Superior temporal gyrus (tissue), 1 donor: ENCODE measurements around the gene PDGFC.
"Not testable (repeated sequence)": the region's sequence is repeated elsewhere in the genome, so short reads cannot be mapped to it uniquely, and the experiment has no call there.

Experiments
- DNase-seq: peaks from one replicate; pipeline ENCODE4 v3.0.0-alpha.2; 2016; ENCODE audit errors: extremely low spot score

The PDGFC gene

DNA sequence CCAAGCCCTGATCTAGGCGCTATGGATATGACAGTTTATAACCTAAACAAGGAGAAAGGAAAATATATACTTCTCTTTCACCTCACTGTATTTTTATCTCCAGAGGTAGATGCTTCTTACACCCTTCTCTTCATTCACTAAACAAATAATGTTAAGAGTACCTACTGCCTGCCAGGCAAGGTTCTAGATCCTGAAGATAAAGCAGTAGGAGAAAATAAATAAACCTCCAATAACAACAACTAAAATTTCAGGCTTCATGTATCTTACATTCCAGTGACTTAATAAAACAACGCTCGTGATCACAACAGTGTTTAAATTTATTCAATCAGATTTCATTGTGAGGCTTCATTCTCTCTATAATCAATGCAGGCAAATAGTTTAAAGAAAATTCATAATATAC is 20.7 kb downstream of the PDGFC start:
- DNase-seq: no peak

DNA sequence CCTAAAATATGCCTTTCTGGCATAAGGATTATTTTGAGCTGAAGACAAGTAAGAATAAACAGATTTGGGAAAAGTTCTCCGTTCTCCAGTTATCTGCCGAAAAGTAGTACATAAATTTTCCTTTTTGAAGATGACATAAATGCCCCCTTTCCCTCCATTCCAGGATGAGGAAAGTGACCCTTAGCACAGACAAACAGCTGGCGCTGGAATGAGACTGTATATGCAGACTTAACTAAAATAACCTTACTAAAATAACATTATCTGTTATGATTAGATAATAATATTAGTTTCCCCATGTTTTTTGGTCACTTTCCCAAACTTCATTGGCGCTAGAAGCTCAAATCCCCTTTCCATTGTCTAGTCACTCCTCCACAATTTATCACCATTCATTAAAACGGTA is 21.5 kb downstream of the PDGFC start:
- DNase-seq: no peak

DNA sequence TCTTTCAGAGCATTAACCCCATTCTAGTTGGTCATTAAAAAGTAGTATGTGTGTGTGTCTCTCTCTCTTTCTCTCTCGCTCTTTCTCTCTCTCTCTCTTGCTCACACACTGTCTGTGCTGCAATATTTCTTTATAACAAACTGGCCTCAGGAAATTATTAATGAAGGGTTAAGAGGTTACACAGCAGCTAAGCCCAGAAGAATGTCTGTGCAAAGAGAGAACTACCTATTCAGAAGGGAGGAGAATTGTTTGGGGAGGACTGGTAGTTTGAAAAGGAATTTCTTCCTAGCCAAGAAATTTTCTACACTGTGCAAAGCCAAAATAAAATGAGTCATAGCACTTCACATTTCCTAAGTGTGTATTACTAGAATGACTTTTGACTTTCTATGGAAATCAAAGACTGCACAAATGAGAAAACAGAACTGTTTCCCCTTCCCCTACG is 22.2 kb downstream of the PDGFC start:
- DNase-seq: no peak

DNA sequence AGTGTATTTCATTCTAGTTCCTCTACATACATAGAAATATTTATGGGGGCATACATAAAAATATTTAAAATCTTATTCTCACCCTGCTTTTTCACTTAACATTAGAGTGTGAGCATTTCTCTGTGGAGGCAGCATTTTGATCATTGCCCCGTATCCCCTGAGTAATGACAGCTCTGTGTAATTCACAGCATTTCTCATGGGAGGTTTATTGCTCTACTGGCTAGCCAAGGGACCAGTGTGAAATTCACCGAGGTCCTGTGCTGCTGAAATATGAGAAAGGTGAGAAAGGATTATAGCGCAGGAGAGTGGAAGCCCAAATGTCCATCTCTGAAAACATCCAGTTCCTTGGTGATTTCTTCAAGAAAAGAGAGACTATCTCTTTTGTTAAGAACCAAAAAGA is 22.9 kb downstream of the PDGFC start:
- DNase-seq: no peak

DNA sequence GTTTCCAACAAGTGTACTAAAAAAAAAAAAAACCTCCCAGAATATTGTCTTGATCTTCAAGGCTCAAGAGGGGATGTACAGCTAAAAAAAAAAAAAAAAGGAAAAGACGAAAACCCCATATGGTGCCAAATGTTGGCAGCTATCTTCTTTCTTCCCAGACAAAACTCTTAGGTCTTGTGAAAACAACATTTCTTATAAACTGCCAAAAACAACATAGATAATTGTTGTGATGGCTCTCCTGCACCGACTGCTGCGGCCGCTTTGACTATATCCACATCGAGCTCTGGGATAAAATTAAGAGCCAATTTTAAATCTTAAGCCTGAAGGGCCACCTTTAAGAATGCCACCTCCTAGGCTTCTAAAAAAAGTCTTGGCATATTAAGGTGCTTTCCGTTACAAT is 23.5 kb downstream of the PDGFC start:
- DNase-seq: no peak

DNA sequence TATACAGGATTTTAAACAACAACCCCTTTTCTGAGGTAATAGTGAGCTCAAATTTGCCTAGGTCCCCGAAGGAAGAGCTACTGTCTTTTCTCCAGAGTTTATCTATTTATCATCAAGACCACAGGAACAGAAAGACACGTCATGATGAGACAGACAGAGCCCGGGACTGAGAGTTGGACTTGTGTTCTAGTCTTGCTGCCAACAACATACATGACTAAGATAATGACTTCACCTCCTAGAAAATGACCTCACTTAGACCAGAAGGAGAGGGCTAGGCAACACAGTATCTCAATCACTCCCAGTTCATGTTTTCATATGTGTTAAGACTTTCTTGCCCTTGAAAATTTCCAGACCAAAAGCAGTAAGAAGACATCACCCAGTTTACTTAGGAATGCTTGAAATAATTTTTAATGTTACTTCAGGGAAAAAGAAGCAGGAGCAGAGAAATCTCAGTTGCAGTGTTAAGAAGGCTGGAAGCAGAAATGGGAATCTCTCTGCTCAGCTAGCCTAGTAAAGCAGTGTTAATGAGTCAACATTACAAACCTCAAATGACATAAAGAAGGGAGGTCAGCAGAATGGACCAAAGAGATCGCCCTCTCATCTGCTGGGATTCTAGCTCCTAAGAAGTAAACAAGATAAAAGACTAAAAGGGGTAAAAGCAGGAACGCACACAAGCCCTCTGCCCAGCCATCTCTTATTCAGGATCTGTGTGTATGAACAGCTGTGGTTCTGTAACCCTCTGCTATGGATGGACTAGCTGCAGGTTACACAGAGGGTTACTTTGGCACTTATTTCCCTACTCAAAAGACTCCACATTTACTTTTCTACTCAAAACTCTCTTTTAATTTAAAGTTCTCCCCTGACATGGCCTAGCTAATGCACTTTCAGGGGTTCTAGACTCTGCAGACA is 24.8 kb downstream of the PDGFC start:
- no peak for DNase-seq

DNA sequence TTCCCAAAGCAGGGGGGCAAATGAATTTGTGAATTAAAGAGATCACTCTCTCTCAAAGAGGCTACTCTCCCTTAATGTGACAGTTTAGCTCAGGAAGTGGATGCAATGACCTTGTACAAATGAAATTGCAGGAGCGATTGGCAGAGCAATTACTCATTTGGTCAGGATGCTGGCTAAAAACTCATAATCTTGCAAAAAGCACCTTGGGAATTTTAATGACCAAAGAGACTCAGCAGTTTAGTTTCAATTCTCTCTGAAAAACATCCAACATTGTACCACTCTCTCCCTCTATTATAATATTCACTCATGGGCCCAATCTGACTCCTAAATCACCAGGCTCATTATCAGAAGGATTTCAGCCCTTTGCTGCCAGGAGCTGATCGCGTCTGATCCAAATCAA is 26.1 kb downstream of the PDGFC start:
- DNase-seq: no peak

DNA sequence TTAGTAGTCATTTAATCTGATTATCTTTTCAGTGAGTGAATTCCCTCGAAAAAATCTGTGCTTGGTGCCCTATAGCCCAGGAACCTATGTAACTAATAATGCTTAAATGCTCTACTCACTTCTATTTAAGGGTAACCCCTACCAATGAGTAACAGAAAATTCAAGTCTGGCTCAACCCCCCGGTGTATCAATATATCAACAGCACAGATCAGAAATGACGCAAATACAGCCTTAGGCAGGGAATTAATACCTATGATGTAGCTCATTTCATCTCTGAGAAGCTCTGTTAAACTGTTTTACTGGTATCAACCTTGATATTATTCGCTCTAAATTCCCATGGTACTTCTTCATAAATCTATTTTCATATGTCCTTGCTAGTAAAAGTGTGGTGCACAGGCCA is 28.6 kb downstream of the PDGFC start:
- DNase-seq: no peak

DNA sequence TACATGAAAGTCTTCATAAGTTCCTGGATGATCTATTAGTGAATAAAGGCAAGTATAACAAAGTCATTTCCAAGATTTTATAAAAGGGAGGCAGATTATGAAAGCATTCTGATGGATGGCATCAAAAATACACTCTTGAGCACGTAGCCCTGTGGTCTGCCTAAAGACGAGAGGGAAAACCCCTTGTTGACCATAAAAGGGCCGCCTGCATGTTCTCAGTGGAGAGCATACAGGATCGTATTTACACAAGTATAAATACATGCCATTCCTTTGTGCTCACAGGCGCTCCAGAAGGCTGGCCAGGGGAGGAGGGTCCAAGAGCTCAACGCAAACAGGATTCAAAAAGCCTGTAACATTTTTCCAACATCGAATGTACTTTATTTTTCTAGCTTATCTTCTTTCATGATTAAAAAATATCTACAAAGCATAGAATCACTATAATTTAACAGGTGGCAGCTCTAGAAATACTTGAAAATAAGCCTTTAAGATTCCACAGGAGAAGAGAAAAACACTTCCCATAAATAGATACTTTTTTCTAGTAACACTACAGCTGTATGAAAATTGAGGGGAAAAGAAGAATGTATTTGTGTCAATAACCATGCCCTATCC is 29.6 kb downstream of the PDGFC start:
- no peak for DNase-seq

DNA sequence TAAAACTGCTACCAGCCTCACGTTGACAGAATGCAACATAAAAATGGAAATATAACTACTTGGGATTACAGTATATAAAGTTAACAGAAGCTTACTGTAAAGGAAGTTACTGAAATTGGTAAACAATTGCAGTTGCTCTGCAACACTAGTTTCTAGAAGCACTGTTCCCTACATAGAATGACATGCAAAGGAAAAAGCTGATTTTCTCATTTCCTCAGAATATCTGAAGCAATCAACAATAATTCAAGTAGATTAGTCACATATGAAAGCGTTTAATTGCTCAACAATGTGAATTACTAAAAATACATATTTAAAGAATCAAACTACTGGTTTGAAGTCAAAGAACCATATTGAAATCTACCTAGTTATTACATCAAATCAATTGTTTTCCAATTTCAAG is 31.8 kb downstream of the PDGFC start:
- no peak for DNase-seq

DNA sequence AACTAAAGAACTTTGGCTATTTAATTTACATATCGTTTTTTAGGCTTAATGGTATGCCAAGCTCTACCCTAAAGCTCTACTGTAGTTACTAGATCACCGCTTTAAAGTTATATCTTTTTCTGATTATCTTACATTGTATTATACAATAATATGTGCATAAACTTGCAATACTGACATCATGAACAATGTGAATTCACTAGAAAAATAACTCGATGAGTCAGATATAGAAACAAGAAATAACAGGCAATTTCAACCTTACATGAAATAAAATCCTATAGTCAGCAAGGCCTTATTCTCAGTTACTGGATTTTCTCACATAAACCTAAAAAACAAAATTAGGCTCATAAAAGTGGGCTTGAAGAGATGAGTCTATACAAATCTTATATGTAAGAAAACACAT is 32.5 kb downstream of the PDGFC start:
- DNase-seq: no peak

DNA sequence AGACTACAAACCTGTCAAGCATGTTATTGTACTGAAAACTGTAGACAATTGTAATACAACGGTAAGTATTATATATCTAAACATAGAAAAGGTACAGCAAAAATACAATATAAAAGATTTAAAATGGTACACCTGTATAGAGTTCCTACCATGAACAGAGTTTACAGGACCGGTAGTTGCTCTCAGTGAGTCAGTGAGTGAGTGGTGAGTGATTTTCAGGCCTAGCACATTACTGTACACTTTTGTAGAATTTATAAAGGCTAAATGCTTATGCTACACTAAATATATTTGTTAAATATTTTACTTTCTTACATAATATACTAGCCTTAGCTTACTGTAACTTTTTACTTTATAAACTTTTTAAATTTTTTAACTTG is 37.4 kb downstream of the PDGFC start:
- no peak for DNase-seq

DNA sequence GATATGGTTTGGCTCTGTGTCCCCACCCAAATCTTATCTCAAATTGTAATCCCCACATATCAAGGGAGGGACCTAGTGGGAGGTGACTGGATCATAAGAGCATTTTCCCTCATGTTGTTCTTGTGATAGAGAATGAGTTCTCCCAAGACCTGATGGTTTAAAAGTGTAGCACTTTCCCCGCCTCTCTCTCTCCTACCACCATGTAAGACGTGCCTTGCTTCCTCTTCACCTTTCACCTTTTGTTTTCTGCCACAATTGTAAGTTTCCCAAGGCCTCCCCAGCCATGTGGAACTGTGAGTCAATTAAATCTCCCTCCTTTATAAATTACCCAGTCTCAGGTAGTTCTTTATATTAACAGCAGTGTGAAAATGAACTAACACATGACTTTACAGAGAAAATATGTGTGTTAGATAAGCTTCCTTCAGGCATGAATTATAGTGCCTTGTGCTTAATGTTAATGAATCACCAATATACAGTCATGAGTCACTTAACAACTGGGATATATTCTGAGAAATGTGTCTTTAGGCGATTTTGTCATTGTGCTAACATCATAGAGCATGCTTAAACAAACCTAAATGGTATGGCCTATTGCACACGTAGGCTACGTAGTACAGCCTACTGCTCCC is 37.9 kb downstream of the PDGFC start:
- DNase-seq: no peak

DNA sequence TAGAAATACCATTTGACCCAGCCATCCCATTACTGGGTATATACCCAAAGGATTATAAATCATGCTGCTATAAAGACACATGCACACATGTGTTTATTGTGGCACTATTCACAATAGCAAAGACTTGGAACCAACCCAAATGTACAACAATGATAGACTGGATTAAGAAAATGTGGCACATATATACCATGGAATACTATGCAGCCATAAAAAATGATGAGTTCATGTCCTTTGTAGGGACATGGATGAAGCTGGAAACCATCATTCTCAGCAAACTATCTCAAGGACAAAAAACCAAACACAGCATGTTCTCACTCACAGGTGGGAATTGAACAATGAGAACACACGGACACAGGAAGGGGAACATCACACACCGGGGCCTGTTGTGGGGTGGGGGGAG is 39.2 kb downstream of the PDGFC start:
- DNase-seq: not testable (repeated sequence)

DNA sequence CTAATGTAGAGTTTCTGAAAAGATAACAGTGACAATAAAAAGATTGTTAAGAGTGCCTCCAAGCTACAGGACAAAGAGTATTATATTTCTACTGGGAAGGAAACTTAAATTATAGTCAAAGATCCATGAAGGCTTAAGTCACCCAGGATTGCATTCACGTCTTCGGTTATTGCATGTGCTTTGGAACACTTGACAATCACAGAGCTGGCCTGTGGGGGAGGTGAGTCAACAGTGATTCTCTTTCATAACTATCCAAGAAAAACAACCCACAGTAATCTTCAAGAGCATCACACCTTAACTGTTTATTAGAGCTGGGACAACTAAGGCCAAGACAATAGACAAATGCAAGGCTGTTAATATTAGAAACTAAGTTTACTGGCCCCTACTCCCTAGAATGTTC is 40.3 kb downstream of the PDGFC start:
- no peak for DNase-seq

DNA sequence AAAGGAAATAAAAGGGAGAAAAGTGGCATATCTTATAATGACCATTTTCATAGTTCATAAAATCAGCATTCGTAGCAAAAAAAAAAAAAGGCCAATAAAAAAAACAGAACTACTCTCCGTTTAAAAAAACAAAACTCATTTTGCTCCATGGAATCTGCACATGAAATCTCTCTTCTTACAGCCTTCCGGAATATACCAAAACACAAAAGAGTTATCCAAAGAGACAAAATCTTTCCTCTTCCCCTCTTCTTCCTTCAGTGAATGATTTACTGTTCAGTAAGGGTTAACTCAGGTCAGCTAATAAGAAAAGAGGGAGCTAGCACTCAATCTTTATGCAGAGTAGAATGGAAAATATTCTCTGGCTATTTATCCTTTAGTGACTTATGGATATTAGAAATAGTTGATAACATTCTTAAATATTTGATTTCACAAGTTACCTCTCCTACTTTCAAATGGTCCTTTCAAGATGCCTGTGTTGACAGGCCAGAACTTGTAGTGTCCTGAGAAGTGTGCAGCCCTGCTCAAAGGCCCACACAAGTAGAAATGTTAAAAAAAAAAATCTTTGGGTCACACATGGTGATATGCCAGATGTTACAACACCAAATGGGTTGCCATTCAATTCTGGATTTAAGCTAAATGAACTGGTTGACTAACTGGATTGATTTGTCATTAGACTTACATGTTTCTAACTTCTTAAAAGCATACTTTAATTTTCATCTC is 42.1 kb downstream of the PDGFC start:
- no peak for DNase-seq

DNA sequence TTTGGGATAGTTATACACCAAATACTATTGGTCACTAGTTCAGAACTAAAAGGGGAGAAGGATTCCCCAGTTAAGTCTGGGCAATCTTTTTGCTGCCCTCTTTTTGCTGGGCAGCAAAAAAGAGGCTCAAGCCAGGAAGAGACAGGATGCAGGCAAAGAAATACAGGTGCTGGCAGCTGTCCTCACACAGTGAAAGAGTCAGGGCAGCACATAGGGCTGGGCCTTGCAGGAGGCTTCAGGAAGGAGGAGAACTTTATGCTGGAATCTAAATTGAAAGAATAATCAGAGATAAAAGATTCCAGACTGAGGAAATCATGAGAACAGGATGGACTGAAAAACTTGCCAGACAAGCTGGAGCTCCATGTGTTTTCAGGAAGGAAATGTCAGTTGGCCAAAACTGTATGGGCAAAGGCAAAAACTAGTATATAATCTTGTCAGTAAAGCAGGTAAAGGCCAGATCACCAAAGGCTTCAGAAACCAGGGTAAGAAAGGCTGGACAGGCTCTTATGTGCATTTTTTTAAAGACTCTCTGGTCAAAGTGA is 46.8 kb downstream of the PDGFC start:
- no peak for DNase-seq

DNA sequence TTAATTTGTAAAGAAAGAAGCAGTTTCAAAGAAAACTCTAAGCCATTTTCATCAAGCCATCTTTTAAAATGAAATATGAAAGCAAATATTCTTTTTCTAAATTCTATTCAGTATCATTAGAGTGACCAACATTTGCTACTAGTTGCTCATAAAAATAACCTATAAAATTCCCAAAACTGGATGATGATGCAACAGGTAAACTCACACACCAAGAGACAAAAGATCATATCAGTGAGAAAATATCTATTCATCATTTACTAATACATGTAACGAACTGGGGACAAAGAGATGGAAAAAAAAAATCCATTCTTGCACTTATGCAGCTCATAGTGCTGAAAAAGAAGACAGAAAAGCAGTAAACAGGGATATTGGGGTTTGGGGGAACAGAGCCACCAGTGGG is 48.1 kb downstream of the PDGFC start:
- no peak for DNase-seq

DNA sequence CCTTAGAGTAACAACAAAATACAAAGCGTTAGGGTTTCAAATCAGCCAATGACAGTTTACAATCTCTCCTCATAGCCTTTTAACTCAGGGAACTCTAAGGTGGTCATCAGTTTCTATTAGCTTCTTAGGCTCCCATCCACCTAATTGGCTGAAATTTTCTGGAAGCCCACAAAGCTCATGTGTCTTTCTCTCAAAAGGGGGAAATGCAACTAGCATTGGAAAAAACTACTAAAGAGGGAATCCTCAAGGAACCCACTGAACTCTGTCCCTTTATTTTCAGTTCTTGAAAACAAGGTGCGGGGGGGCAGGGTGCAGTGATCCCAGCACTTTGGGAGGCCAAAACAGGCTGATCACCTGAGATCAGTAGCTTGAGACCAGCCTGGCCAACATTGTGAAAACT is 56.4 kb downstream of the PDGFC start:
- no peak for DNase-seq

DNA sequence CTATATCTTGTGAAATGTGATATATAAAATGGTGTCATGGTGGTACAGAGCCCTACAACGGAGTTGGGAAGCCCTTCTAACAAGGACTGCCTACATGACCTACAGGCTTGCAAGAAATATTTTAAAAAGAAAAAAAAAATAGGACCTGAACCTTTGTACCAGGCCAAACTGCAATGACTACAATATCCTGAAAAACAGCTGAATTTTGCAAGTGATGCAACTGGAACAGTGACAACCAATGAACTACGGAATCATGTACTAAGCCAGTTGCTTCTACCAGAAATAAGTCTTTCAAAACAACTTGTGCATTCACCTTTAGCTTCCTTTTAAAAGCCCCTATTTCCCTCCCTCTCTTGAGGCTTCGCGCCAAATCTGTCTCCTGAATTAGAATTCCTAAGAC is 58.4 kb downstream of the PDGFC start:
- DNase-seq: no peak

DNA sequence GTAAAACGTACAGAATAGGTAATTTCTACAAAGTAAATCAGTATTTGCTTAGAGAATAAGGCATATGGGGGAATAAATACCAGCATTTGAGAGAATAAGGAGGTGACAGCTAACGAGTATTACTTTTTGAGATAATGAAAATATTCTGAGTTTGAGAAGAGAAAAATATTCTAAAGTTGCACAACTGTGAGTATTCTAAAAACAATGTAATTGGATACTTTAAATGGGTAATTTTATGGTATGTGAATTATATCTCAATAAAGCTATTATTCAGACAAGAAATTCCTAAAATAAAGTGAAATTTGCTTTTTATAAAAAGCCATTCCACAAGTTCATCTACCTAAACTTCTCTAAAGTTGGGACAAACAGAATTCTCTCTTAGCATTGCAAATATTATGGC is 62.6 kb downstream of the PDGFC start:
- no peak for DNase-seq

DNA sequence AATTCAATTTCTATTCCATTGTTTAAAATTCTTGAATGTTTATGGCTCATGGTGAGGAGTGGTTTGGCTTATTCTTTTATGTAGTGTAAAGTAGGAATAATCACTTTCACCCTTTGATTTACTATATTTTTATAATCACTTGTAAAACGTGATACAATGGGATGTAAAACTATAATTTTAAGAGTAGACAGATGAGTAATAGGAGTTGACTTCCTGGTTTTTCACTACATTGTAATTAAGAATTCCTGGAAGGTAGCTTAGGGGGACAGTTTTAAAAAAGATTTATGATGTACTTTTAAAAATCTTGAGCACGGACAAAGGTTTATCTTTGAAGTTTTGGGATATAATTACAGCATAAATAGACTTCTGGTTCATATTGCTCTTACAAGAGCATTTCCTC is 65.3 kb downstream of the PDGFC start:
- DNase-seq: no peak
